HG02759 (cell line): ENCODE measurements around the gene RFESD.

Experiments
- ATAC-seq: cut with Tn5 transposase; IDR thresholded peaks from one replicate; pipeline ENCODE4 v1.9.1; 2021; ENCODE audit warnings: mild to moderate bottlenecking, moderate library complexity; ENCODE audit not compliant: unreplicated experiment

The RFESD gene

GRCh38 chr5:95660060-95660459, 13.5 kb downstream of the RFESD start:
- no peak for ATAC-seq

DNA sequence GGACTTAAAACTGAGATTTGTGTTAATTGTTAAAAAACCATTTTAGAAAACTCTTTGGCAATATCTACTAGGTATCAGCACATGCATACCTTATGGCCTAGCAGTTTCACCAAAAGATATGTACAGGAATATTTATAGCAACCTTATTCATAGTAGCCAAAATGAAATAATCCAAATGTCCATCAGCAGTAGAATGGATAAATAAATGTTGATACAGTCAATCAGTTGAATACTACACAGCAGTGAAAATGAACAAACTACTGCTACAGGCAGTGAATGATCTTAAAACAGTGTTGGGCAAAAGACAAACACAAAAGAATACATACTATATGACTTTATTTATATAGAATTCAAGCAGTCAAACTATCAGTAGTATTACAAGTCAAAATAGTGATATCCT, 16.4 kb downstream of the RFESD start:
- no peak for ATAC-seq

DNA sequence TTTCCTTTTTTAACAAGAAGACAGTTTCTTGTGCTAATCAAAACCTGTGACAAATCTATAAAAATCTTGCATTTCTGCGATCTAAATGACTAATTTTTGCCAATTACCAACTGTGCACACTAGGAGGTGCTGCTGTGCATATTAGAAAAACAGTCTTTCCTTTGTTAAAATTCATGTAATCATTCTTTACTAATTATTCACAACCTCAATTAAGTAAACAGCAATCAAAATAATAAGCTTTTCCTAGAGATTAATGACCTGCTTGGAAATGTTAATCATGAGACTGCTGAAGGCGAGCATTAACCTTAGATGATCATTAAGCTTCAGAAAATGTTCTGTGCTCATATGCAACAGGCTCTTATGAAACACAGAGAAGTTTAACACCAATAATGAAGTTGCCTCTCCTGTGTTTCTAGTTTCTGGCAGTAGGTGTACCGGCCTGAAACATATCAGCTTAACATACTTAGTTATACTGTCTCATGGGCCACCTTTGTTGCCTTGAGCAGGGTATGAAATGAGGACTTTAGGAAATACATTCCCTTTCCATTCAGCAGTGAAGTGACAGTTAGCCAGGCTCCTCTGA, 17.7 kb downstream of the RFESD start:
- no peak for ATAC-seq

DNA sequence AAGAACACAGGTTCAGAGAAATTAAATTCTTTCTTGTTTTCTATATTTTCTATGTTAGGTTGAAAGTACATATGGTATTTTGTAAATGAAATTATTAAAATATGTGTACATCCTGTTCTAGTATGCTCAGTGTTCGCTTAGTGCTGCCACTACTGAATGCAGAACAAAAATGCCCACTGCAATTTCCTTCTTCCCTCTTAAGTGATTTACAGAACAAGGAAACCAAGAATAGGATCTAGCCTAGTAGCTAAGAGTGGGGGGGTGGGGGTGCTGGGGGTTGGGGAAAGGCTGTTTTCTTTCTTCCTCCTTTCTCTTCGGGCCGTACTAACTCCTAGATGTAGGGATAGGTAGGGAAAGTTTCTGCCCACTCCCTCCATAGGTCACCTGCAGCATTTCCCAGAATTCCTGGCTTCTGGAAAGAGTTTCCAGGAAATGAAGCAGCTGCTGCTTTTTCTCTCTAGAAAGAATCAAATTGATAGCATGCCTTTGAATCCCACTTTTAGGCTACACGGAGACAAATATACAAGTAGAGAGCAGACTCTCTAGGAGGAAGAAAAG, 20.6 kb downstream of the RFESD start:
- no peak for ATAC-seq

- ATAC-seq = no peak
Observed at GRCh38 chr5:95667678-95668077, 21.1 kb downstream of the RFESD start.

GRCh38 chr5:95668216-95668615, 21.6 kb downstream of the RFESD start:
- ATAC-seq = no peak

- no peak for ATAC-seq
Observed at GRCh38 chr5:95668728-95669127, 22.2 kb downstream of the RFESD start.

GRCh38 chr5:95669540-95669939, 23.0 kb downstream of the RFESD start:
- no peak for ATAC-seq

- ATAC-seq = no peak
Observed at GRCh38 chr5:95669985-95670384, 23.4 kb downstream of the RFESD start.

DNA sequence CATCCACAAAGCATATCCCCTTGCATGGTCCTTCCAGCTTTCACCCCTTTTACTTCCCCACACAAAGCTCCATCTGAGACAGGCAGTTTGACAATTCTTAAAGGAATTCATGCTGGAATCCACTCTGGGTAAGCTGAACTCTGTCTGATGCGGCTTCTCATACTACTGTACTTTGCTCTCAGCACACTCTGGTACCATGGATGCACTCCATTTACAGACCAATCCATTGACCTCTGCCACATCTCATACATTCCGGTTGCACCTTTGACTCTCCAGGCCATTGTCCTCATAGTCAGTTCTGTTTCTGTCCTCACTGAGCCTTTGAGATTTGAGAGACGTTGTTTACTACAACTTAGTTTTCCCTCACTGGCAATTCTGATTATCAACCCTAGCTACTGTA, 24.0 kb downstream of the RFESD start:
- ATAC-seq = no peak

DNA sequence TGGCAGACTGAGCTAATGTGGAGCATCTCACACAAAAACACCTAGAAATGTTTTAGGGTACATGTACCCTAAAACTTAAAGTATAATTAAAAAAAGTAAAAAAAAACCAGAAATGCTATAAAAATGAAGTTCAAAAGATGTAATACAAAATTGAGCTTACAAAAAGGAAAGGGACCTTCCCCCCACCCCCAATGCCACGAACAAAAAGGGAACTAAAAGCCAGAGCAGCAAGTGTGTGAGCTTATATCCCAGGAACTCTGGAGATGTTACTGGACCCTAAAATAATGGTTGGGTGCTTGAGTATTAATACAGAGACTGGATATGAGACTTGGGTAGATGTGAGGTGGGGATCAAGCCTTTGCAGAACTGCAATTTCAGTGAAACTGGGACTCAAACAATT, 25.2 kb downstream of the RFESD start:
- ATAC-seq = no peak

DNA sequence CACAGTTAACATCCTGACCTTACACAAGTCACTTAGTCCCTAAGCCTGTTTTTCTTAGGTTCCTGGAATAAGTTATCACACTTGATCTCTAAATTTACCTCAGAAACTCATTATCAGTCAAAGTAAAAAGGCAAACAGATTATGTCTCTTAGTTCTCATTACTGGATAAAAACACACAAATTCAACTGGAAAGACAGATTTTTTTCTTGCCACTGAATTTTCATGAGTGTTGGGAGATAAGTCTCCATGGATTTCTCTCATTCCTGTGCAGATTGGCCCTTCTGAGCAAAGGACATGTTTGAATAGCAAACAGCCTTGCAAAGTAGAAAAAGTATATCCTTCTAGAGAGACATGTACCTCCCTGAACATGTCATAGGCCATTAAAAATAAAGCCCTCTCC, 26.1 kb downstream of the RFESD start:
- ATAC-seq = no peak

GRCh38 chr5:95673081-95673480, 26.5 kb downstream of the RFESD start:
- no peak for ATAC-seq

GRCh38 chr5:95682891-95683290, 36.3 kb downstream of the RFESD start, which contains the start of gene SPATA9:
SPATA9 (minus strand) TSS chr5:95682991; CDS start chr5:95682854, 137 bp downstream.
- ATAC-seq = no peak

- ATAC-seq = no peak
Observed at GRCh38 chr5:95684361-95684760, 37.8 kb downstream of the RFESD start.

GRCh38 chr5:95686651-95687050, 40.1 kb downstream of the RFESD start:
- ATAC-seq = no peak

GRCh38 chr5:95689680-95690079, 43.1 kb downstream of the RFESD start:
- no peak for ATAC-seq

GRCh38 chr5:95690333-95690732, 43.8 kb downstream of the RFESD start:
- no peak for ATAC-seq

GRCh38 chr5:95697781-95698681, 51.5 kb downstream of the RFESD start:
- ATAC-seq = no peak

GRCh38 chr5:95699337-95699736, 52.8 kb downstream of the RFESD start:
- ATAC-seq = no peak

DNA sequence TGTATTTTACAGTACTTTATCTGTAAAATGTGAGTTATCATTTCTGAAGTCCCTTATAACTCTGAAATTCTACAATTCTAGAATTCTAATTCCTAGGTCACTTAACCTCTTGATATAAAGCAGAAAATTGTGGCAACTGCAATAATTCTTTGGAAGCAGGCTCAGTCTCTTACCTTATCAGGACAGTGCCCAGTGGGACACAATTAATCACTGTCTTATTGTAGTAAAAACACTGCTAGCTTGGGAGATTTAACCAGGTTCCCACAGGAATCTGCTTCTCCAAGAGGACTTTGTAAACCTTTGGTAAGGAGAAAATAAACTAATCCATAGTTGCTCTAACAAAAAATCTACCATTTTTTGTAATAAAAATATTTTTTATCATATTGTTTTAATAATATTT, 54.5 kb downstream of the RFESD start:
- no peak for ATAC-seq

DNA sequence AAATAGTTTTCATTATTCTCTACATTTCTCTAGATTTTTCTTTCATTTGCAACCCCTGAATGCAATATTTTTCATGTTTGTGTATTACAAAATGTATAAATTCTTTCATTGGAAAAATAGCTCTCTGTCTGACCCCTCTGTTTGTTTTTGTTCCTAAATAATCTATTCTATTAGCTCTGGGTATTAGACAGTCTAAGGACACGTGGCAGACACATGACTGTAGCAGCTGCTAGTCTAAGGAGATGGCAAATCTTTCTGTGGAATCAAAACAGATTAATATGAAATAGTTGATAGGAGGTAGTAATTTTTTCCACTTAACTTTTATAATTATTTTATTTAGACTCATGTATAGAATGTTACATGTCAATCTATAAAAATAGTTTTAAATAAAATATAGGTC, 57.6 kb downstream of the RFESD start:
- ATAC-seq = no peak
